Mucosa of rectum (tissue), 2 donors: ENCODE results near the gene PTMA.
"Not testable (repeated sequence)": the region's sequence is repeated elsewhere in the genome, so short reads cannot be mapped to it uniquely, and the experiment has no call there.

ENCODE experiments used
- H3K27ac ChIP-seq, 2 donors: one replicate each; pipeline ENCODE4 v1.7.0; 2013; ENCODE audit warnings: inconsistent platforms in 2 of 2, low read depth in 2 of 2, low read length in 2 of 2
- H3K27me3 ChIP-seq, 2 donors: one replicate each; pipeline ENCODE4 v1.7.0; 2013; ENCODE audit warnings: low read length in 2 of 2; ENCODE audit not compliant: control insufficient read depth in 2 of 2, insufficient read depth in 2 of 2
- H3K36me3 ChIP-seq, 2 donors: one replicate each; pipeline ENCODE4 v1.7.0; 2013; ENCODE audit warnings: low read length in 2 of 2; ENCODE audit not compliant: control insufficient read depth in 2 of 2, insufficient read depth in 2 of 2
- H3K4me1 ChIP-seq, 2 donors: one replicate each; pipeline ENCODE4 v1.7.0; 2013; ENCODE audit warnings: low read length in 2 of 2, mild to moderate bottlenecking in 1 of 2; ENCODE audit not compliant: control insufficient read depth in 2 of 2, insufficient read depth in 2 of 2
- H3K4me3 ChIP-seq, 2 donors: one replicate each; pipeline ENCODE4 v1.7.0; 2013; ENCODE audit warnings: low read length in 2 of 2
- H3K9ac ChIP-seq, 2 donors: one replicate each; pipeline ENCODE4 v1.7.0; 2013; ENCODE audit warnings: low read length in 2 of 2, low read depth in 1 of 2, mild to moderate bottlenecking in 1 of 2
- H3K9me3 ChIP-seq, 2 donors: one replicate each; pipeline ENCODE4 v1.7.0; 2013; ENCODE audit warnings: low read length in 2 of 2; ENCODE audit not compliant: control insufficient read depth in 2 of 2
- donor health status: healthy.
- donor health status: Normal muscosa, but diverticular disease.

Gene PTMA

DNA sequence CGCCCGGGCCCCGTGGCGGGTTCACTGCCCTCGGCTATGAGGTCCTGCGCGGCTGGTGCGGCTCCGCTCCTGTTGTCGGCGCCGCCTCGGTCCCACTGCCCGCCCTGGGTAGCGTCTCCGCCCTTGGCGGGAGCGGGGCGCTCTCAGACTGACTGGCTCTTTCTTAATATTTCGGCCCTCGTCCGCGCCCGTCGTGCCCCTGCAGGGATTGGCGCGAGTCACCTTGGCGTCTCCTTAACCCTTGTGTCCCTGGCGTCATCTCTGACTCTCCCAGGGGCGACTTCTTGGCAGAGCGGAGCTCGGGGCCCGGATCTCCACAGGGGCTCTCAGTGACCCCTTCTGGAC lies 1.3 kb downstream of the PTMA start:
- Histone ChIP-seq H3K9me3 (no peaks in the 10 kb centered on the region), H3K9ac (peak overlapping the region; percentile 93 to 98), H3K27ac (peak overlapping the region; percentile 97 to 100), H3K27me3 (no peaks in the 10 kb centered on the region), H3K4me1 (peaks cover 34 to 36% of the 10 kb centered on the region in 2 donors), H3K4me3 (peak overlapping the region; percentile 81 to 89), H3K36me3 (peaks cover 14 to 16% of the 10 kb centered on the region in 2 donors)

DNA sequence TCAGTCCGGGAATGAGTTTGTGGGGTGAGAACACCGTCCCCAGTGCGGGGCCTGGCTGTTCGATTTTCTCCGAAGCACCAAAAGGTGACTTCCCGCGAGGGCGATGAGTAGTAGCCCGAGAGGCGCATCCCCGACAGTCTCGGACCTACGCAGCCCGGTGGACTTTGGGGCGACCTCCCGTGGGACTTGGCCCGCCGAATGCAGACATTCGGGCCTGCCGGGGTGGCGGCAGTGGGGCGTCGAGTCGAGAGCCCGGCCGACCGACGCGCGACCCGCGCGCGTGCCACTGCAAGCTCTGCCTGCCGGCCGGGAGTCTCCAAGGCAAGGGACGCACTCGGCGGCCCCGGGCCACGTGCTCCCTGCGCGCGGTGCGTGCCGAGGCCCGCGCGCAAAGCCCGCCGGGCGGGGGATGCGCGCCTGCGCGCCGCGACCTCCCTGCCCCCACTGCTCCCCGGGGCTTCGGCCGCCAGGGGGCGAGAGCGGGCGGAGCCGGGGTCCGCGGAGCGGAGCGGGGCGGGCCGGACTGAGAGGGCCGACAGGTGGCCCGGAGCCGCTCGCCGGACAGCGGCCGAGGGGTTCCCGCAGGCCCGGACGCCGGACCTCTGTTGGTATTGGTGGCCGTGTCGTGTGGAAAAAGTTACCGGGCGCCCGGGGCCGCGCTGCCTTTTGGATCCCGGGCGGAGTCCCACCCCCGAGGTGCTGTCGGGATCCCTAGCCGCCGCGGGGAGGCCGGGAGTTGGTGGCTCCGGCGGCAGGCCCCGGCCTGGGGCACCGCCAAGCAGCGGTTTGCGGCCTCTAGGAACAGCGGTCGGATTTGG lies 1.9 kb downstream of the PTMA start:
- Histone ChIP-seq H3K9me3 (no peaks in the 10 kb centered on the region), H3K27ac (peak overlapping the region; percentile 97 to 100), H3K9ac (peak overlapping the region; percentile 93 to 98), H3K4me1 (peaks cover 34% of the 10 kb centered on the region in 2 donors), H3K4me3 (peak overlapping the region; percentile 85 to 89), H3K36me3 (peaks cover 14 to 16% of the 10 kb centered on the region in 2 donors), H3K27me3 (no peaks in the 10 kb centered on the region)

DNA sequence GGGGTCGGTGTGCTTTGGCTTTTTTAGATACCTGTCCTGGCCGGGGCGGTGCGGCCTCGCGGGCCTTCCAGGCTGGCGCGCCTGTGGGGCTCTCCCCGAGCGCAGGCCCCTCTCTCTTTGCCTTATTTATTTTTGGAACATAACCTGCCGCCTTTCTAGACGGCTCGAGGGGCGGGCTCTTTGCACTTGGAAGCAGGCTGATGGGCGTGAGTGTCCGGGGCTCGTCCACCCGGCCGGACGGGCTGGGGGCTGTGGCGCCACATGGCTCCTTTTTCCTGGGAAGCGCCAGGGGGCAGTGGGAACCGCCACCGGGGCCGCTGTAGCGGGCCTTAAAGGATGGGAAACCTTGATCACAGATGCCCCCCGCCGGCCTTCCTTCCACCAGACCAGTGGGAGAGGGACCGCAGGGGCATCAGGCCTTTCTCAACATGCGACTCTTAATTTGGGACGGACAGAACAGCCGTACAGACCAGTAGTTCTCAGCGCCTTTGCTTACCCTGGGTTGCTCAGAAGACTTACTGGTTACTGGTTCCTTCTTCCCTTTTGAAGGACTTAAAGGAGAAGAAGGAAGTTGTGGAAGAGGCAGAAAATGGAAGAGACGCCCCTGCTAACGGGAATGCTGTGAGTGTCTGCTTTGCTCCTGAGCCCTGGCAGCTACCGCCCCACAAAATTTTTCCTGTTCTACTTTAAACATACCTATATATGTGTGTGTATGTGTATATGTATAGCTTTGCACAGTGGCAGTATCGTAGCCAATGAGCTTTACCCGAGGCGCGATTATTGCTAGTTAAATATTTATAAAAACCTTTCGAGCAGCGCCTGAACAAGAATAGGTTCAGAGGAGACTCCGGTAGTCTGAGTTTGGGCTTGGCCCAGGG lies 2.7 kb downstream of the PTMA start:
- peaks cover 14 to 16% of the 10 kb centered on the region in 2 donors for H3K36me3 ChIP-seq
- peak overlapping the region; percentile 83 to 98 for H3K9ac ChIP-seq
- peak overlapping the region; percentile 88 to 100 for H3K27ac ChIP-seq
- peak overlapping the region; percentile 85 to 89 for H3K4me3 ChIP-seq
- H3K4me1 ChIP-seq, result peaks cover 27 to 31% of the 10 kb centered on the region in 2 donors
- H3K9me3 ChIP-seq, result no peaks in the 10 kb centered on the region
- no peaks in the 10 kb centered on the region for H3K27me3 ChIP-seq

DNA sequence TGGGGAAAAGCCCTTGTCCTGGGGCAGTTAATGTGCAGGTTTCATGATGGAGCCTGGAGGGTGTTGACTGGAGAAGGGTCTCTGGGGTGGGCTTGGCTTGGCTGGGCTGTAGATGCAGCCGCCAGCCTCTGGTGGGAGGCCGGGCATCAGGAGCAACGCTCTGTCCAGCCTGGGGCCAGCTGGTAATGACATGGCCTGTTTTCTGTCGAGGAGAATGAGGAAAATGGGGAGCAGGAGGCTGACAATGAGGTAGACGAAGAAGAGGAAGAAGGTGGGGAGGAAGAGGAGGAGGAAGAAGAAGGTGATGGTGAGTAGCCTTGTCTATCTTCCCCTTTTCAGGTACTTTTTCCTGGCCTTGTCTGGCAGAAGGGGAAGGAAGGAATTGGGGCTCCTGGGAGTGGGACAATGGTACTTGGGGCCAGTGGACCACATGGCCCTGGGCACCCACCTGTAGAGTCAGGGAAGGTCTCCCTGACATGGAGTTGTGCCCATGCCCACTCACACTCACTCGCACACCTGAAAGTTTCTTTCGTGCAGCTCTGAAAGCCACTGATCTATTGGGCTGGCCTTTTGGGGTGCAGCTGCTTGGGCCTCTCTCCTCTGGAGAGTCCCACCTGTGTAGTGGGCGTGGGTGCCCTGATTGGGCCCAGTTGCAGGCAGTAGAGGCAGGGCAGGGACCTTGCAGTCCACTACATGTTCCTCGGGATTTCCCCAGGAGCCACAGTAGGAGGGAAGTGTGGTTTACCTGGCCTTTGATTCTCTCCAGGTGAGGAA lies 3.5 kb downstream of the PTMA start:
- Histone ChIP-seq H3K27ac (peak overlapping the region; percentile 88 to 100), H3K9me3 (no peaks in the 10 kb centered on the region), H3K27me3 (no peaks in the 10 kb centered on the region), H3K4me1 (peaks cover 26 to 28% of the 10 kb centered on the region in 2 donors), H3K36me3 (peaks cover 14 to 16% of the 10 kb centered on the region in 2 donors), H3K4me3 (peak overlapping the region; percentile 85 to 89), H3K9ac (peak overlapping the region; percentile 83 to 98)

DNA sequence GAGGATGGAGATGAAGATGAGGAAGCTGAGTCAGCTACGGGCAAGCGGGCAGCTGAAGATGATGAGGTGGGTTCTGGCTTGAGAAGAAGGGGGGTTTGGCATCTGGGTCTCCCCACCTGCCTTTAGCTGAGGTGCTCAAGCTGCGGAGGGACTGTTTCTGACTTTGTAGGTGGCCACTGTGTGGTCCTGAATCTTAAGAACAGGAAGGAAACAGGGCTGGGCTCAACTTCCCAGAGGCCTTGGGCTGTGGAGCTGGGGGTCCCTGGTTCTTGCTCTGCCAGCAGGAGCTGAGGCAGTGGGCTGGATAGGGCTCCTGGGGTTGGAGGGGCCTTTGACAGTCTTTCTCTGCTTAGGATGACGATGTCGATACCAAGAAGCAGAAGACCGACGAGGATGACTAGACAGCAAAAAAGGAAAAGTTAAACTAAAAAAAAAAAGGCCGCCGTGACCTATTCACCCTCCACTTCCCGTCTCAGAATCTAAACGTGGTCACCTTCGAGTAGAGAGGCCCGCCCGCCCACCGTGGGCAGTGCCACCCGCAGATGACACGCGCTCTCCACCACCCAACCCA lies 4.2 kb downstream of the PTMA start:
- H3K36me3 ChIP-seq, result peaks cover 14 to 16% of the 10 kb centered on the region in 2 donors
- peaks cover 25 to 26% of the 10 kb centered on the region in 2 donors for H3K4me1 ChIP-seq
- peak overlapping the region; percentile 88 to 100 for H3K27ac ChIP-seq
- H3K9me3 ChIP-seq, H3K27me3 ChIP-seq: not testable (repeated sequence)
- H3K4me3 ChIP-seq, result peak overlapping the region; percentile 85 to 89
- H3K9ac ChIP-seq, result peak overlapping the region; percentile 83 to 98

DNA sequence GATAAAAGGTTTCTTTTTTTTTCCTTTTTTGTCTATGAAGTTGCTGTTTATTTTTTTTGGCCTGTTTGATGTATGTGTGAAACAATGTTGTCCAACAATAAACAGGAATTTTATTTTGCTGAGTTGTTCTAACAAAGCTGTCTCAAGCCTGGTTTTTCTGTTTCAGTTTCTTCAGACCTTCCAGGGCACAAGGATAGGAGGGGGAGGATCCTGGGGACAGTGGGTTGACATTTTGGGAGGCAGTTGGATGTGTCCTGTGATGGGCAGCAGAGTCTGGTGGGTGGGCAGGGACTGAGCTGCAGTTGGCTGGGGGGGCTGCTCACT lies 5.0 kb downstream of the PTMA start:
- H3K36me3 ChIP-seq, result peaks cover 14 to 16% of the 10 kb centered on the region in 2 donors
- H3K4me3 ChIP-seq, H3K9me3 ChIP-seq, H3K27me3 ChIP-seq: not testable (repeated sequence)
- H3K9ac ChIP-seq, result peak overlapping the region in 1 of 2 donors; percentile 55
- H3K4me1 ChIP-seq, result peaks cover 23 to 26% of the 10 kb centered on the region in 2 donors
- H3K27ac ChIP-seq, result peak overlapping the region; percentile 46 to 76

DNA sequence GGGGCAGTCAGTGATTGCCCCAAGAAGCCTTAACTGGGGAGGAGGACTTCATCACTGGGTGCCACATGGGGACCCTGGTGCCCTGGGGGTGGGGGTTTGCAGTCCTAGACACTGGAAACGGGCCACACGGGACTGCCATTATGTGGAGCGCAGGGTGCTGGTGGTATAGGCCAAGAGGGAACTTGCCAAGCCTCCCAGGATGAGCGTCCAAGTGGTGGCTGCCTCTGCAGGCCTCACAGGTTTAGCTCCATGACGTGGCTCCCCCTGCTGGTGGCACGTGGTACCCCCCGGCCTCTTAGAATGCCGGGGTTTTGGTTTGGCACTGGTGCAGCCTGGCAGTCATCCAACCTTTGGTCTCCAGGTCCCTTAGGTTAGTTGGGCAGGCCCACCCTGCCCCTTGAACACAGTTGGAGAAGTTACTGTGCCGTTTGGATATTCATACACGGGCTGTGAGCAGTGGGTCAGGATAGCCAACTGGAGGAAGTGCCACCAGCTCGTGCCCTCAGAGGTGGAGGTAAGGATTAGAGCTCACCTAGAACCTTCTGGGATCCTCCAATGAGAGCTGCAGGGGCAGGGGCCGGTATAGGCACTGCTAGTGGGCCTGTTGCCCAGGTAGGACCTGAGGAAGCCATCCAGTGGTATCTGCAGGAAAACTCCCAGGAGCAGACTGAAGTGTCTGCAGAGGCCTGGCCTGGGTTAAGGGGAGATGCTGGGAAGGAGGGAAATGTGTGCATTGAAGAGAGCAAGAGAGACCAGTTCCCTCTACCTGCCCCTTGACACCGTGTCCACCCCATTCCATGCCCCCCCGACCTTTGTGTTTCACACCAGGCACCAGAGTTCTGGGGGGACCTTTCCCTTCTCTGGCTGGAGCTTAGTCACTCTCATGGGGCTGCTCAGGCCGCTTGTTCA lies 5.7 kb downstream of the PTMA start:
- H3K4me1 ChIP-seq, result peaks cover 23 to 26% of the 10 kb centered on the region in 2 donors

DNA sequence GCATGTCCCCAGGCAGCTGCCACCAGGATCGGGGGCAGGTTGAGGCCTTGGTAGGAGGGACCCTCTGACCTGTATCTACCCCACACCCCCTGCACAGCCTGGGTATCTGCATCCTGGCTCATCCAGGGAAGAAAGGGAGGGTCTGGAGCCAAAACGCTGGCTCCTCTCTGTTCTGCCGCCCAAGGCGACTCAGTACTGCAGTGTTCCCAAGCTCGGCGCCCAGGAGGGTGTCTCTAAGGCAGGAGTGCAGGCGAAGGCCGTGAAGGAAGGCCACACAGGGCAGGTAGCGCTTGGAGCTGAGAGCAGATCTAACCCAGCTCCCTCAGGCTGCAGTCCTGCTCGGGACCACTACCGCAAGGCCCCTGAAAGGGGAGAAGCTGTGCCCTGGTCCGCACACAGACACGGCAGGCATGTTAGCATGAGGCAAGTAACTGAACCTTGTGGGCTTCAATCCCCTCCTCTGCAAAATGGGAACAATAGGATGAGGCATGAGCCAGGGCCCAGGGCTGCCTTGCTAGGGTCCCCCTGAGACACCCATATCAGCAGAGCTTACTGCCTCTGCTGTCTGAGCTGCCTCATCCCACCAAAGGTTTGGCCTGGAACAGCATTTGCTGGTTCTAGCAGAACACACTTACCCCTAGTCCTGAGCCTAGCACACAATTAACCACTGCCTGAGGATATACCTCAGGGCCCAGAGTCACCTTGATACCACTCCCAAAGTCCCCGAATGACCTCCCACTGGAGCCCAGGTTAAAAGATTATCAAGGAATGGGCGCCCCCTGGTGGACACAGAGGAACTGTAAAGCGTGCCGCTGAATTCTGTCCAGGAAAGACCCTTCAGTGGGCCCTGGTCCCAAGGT lies 6.5 kb downstream of the PTMA start:
- Histone ChIP-seq H3K4me1 (peaks cover 23 to 26% of the 10 kb centered on the region in 2 donors), H3K27me3 (no peaks in the 10 kb centered on the region), H3K9ac (no peak overlapping the region), H3K27ac (peak overlapping the region; percentile 64 to 76), H3K9me3 (no peaks in the 10 kb centered on the region), H3K36me3 (peaks cover 14 to 16% of the 10 kb centered on the region in 2 donors), H3K4me3 (no peak overlapping the region)

More for the DNA sequence above, 5.7 kb downstream of the PTMA start:
- no peaks in the 10 kb centered on the region for H3K27me3 ChIP-seq
- H3K9me3 ChIP-seq, result no peaks in the 10 kb centered on the region
- peak overlapping the region in 1 of 2 donors; percentile 55 for H3K9ac ChIP-seq
- peaks cover 14 to 16% of the 10 kb centered on the region in 2 donors for H3K36me3 ChIP-seq
- H3K4me3 ChIP-seq, result no peak overlapping the region
- H3K27ac ChIP-seq, result peak overlapping the region; percentile 64 to 76
